Heart left ventricle (tissue), 13 donors: Measurements from ENCODE around the gene TPSAB1.

Experiments
- CTCF ChIP-seq, 12 donors: fragments of 200-600 bp; sonication (generic) in 4 of 12; IDR thresholded peaks; one replicate each; pipeline versions ENCODE4 v1.5.0 to v1.8.0; 2018 to 2022; ENCODE audit warnings: antibody characterized with exemption in 12 of 12, mild to moderate bottlenecking in 5 of 12
- POLR2A ChIP-seq, 2 donors: fragments of 450-650 bp; IDR thresholded peaks; one replicate each; pipeline ENCODE4 v1.6.1; 2017; ENCODE audit warnings: antibody characterized with exemption in 2 of 2, mild to moderate bottlenecking in 2 of 2, moderate library complexity in 2 of 2
- donor health status: ischemic (EF 13 %, LVEDD 7.1; RV severe dilation, severe dysfunction).
- donor health status: DM: no; HTN: yes; CAD: no.
- donor health status: DM: no; HTN: no; CAD: no.
- donor health status: ischemic (EF 25% LVEDD 6.9; RV normal size, moderate dysfunction).
- donor health status: ischemic (EF 25% LVEDD 5.7; RV mildly dilated, moderate dysfunction).
- donor health status: ischemic (EF 35%, LVEDD 5.7; RV mildly dilated, moderate dysfunction).
- donor health status: nonischemic (EF 11% LVEDD 7.7; RV severe dilation, severe dysfunction).
- donor health status: DM: yes; HTN: yes; CAD: no.
- donor health status: PGD.
- donor health status: ischemic (EF 29% LVEDD 5.4; RV normal size, mild dysfunction).
- donor health status: nonischemic (EF 23%, LVEDD 6.1; RV moderate dilation, normal function).

GRCh38 chr16:1262846-1263221 is 22.3 kb downstream of the TPSAB1 start:
- no peak for TF ChIP-seq CTCF (IDR thresholded peaks at IDR 0.05)
- no peak for TF ChIP-seq POLR2A (IDR thresholded peaks at IDR 0.05)
